Measurements from ENCODE around the gene AMER2. TPM values are rescaled to one million over a fixed set of nuclear protein-coding genes. Genes with fewer than 3 reads are reported as not detected.

AMER2 gene
- total and polyA plus RNA-seq, 3 donors from 2014 or later, result 1.5 to 2.9 (median 2.3) TPM

DNA sequence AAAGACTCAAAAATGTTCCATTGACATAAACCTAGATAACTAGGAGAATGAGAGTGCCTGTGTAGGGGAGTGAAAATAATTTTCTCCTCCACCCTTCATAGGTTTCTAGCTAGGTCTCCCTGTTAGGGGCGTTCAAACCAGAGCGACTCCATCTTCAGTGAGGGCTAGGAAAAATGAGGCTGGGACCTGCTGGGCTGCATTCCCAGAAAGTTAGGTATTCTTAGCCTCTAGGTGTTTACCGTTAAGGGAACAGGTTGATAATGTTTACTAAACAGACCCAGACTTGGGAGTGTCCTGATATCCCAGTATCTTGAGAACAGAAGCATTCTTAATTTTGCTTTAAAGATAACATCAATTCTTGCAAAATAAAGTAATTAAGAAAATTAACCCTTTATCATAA is 56.0 kb downstream of the AMER2 start:
- Histone ChIP-seq H3K9me3 (no peaks in the 10 kb centered on the region), H3K27me3 (no peaks in the 10 kb centered on the region), H3K27ac (no peak overlapping the region), H3K4me3 (no peak overlapping the region), H3K36me3 (ENCODE audit: low read depth, missing control alignments) (no peaks in the 10 kb centered on the region), H3K4me1 (peaks cover 4% of the 10 kb centered on the region)
- no peak for DNase-seq
- no peak for TF ChIP-seq POLR2A (IDR thresholded peaks at IDR 0.05)
- TF ChIP-seq, protein P1, sequence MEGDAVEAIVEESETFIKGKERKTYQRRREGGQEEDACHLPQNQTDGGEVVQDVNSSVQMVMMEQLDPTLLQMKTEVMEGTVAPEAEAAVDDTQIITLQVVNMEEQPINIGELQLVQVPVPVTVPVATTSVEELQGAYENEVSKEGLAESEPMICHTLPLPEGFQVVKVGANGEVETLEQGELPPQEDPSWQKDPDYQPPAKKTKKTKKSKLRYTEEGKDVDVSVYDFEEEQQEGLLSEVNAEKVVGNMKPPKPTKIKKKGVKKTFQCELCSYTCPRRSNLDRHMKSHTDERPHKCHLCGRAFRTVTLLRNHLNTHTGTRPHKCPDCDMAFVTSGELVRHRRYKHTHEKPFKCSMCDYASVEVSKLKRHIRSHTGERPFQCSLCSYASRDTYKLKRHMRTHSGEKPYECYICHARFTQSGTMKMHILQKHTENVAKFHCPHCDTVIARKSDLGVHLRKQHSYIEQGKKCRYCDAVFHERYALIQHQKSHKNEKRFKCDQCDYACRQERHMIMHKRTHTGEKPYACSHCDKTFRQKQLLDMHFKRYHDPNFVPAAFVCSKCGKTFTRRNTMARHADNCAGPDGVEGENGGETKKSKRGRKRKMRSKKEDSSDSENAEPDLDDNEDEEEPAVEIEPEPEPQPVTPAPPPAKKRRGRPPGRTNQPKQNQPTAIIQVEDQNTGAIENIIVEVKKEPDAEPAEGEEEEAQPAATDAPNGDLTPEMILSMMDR (IDR thresholded peaks at IDR 0.05), result no peak
- 69 to 73% methylated on average over 3 of the region's 3 CpGs for WGBS, 2 donors
- intact Hi-C loops (cut with DNase I; ENCODE audit: low total_unique reads), result no loop called here

DNA sequence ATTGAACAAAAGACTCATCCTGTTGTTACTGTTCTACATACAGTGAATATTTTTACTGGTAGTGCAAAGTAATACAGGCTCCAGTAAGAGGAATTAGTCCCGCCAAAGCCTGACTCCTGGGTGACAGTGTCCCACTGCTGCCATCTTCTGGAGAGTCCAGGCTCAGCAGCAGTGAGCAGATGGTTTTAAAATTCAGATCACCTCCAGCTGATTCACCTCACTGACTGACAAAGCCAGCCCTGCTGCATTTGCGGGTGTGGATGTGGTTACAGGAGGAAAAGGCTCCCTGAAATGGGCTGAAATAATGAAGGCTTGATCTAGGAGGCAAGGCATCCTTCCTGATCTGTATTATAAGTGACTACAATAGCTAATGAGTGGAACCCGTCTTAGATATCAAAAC is 57.9 kb downstream of the AMER2 start:
- 29 to 32% methylated on average over 3 of the region's 3 CpGs for WGBS, 2 donors

DNA sequence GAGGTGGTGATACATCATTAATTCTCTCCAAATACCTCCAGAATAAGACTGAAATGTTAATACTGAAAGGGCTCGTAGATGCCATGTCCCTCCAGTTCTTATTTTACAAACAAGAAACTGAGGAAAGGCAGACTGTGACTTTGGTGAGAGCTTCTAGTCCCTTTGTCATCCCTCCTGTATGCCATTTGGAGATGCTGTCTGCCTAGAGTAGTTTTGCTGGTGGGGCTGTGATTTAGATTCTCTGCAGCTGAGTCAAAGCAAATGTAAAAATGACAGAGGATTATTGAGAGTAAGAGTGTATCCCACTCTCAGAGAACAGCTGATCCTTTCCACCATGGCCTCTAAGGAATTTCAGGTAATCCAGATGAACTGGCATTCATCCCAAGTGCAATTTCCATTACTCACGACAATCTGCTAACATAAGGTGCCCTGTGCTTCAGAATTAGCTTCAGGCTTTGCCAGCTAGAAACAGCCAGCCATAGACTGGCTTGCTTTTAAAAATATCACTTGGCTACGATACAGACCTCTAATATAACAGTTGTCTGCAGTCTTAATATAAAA is 59.3 kb downstream of the AMER2 start:
- WGBS, 2 donors, result 76 to 78% methylated on average over 3 of the region's 3 CpGs
- Histone ChIP-seq H3K9me3 (no peaks in the 10 kb centered on the region), H3K27me3 (no peaks in the 10 kb centered on the region), H3K36me3 (ENCODE audit: low read depth, missing control alignments) (no peaks in the 10 kb centered on the region), H3K4me3 (no peak overlapping the region), H3K4me1 (peaks cover 3% of the 10 kb centered on the region), H3K27ac (no peak overlapping the region)
- no peak for DNase-seq
- intact Hi-C loops (cut with DNase I; ENCODE audit: low total_unique reads), result no loop called here
- TF ChIP-seq, protein P1 (IDR thresholded peaks at IDR 0.05), result no peak
- TF ChIP-seq POLR2A (IDR thresholded peaks at IDR 0.05), result no peak

More for the DNA sequence above, 57.9 kb downstream of the AMER2 start:
- no peaks in the 10 kb centered on the region for H3K9me3 ChIP-seq
- H3K27ac ChIP-seq, result no peak overlapping the region
- DNase-seq, result peak; percentile 80
- H3K27me3 ChIP-seq, result no peaks in the 10 kb centered on the region
- intact Hi-C loops (cut with DNase I; ENCODE audit: low total_unique reads), result no loop called here
- no peak overlapping the region for H3K4me3 ChIP-seq
- peaks cover 4% of the 10 kb centered on the region for H3K4me1 ChIP-seq
- TF ChIP-seq, protein P1 (IDR thresholded peaks at IDR 0.05), result peak in 2 of 3 experiments; percentile 11 to 52
- no peak for TF ChIP-seq POLR2A (IDR thresholded peaks at IDR 0.05)
- H3K36me3 ChIP-seq (ENCODE audit: low read depth, missing control alignments), result no peaks in the 10 kb centered on the region

Small RNA genes within 50 kb of the gene (small RNA-seq; reads per million reads assigned to genes)
- gene AL359757.1 (0 reads per million in 2 donors), gene AL359757.2 (0 reads per million in 2 donors)

Other genes with a start within 250 kb of the AMER2 start
- 10 to 100 TPM; 24.0 to 31.7 TPM for gene PABPC3, start 76.2 kb downstream of the AMER2 start, total RNA-seq
- 66.0 TPM for gene PABPC3, start 76.2 kb downstream of the AMER2 start, polyA plus RNA-seq (ENCODE audit: insufficient read depth, low read depth, low replicate concordance)
- gene MTMR6, start 115.2 kb upstream of the AMER2 start, total RNA-seq, result 10 to 100 TPM; 23.2 to 24.0 TPM
- gene MTMR6, start 115.2 kb upstream of the AMER2 start, polyA plus RNA-seq (ENCODE audit: insufficient read depth, low read depth, low replicate concordance), result 46.1 TPM
- 100 to 1,000 TPM; 166 to 237 TPM for gene NUP58, start 129.3 kb upstream of the AMER2 start, total RNA-seq
- 90.9 TPM for gene NUP58, start 129.3 kb upstream of the AMER2 start, polyA plus RNA-seq (ENCODE audit: insufficient read depth, low read depth, low replicate concordance)
- gene ATP8A2, start 199.7 kb upstream of the AMER2 start, total RNA-seq, result 10 to 100 TPM; 14.2 to 16.5 TPM
- 38.3 TPM for gene ATP8A2, start 199.7 kb upstream of the AMER2 start, polyA plus RNA-seq (ENCODE audit: insufficient read depth, low read depth, low replicate concordance)

All from testis (tissue), 3 donors.